ENCODE results near the gene TMEM178B.
"Not testable (repeated sequence)": the region's sequence is repeated elsewhere in the genome, so short reads cannot be mapped to it uniquely, and the experiment has no call there.

The TMEM178B gene

DNA sequence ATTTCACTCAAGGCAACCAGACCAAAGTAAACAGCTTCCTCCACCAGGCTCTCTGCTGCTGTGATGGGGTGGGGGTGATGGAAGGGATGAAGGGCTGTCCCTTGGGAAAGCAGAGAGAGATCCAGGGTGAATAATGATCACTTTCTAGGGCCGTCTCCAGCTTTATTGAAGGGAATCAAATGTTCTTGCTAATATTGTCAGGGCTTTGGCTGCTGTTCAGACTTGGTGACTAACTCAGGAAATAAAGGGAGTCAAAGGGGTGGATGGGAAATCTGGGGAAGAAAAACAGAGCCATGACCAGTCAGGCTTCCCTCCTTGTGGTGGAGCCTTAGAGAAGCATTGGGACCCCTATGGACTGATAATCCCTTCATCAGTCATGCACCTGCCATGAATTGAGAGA is 281.2 kb downstream of the TMEM178B start:
- no peak for DNase-seq (ENCODE audit: low spot score)

DNA sequence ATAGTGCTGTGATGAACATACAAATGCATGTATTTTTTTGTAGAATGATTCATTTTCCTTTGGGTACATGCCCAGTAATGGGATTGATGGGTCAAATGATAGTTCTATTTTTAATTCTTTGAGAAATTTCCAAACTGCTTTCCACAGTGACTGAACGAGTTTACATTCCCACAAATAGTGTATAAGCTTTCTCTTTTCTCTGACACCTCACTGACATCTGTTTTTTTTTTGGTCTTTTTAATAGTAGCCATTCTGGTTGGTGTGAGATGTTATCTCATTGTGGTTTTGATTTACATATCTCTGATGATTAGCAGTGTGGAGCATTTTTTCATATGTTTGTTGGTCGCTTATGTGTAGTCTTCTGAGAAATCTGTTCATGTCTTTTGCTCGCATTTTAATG is 282.3 kb downstream of the TMEM178B start:
- no peak for DNase-seq (ENCODE audit: low spot score)

DNA sequence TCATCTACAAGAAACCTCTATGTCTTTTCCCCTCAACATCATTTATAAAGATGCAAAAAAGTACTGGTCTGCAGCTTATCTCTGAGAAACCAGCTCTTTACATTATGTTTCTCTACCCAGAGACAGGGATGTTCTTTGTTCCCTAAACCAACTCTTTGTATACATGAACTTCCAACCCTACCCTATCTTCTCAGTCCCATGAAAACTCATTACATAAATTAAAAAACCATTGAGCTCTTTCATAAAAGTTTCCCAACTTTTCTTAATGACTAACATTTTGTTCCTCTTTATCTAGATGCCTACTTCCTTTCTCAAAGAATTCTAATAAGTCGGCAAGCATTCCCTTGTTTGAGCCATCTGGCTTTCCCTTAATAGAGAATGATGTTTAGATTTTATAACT is 284.5 kb downstream of the TMEM178B start:
- DNase-seq (ENCODE audit: low spot score), result no peak

DNA sequence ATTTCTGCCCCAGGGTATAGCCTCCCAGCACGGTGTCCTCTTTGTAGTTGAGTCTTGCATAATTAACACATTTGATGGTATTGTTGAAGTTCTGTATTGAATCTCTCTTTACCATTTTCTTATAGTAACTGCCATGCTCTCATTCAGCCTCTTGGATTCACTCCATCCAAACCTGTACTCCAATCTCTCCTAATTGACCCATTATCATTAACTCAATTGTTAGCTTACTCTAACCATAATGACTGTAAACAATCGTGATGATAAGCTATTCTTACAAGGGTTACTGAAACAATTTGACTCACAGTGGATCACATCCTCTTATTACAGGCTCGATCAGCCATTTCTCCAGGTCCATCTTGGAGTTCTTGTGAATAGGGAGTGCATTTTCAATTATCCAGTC is 285.4 kb downstream of the TMEM178B start:
- DNase-seq (ENCODE audit: low spot score), result no peak

DNA sequence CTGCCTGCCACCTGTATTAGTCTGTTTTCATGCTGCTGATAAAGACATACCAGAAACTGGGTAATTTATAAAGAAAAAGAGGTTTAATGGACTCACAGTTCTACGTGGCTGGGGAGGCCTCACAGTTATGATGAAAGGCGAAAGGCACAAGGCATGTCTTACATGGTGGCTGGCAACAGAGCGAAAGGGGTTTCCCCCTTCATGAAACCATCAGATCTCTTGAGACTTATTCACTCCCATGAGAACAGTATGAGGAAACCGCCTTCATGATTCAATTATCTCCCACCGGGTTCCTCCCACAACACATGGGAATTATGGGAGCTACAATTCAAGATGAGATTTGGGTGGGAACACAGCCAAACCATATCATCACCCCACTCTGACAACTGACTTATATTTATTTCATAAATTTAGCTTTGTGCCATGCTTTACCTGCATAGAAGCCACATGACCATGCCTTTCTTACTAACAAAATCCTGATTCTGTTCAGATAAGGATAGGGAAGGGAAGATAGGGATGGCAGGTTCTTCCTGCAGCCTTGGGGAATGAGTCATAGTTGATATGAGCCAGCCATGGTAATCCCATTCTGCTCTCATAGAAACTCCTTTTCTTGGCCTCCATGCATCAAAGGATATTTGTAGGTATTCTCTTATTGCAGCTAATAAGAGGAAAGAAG is 286.0 kb downstream of the TMEM178B start:
- no peak for DNase-seq (ENCODE audit: low spot score)

DNA sequence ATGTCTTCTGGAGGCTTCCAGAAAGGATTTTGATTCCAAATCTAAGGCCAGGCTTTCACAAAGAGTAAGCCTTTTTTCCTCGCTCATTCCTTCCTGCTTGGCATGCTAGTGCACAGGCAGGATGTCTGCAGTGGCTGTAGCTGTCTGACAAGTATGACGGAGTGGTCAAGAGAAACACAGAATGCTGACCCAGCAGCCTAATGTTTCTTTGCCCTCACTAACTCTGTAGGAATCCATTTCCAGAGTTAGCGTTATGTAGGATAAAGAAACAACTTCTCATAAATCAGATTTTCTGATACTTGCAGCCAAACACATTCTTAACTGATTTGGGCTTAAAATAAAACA is 286.5 kb downstream of the TMEM178B start:
- DNase-seq (ENCODE audit: low spot score), result no peak

DNA sequence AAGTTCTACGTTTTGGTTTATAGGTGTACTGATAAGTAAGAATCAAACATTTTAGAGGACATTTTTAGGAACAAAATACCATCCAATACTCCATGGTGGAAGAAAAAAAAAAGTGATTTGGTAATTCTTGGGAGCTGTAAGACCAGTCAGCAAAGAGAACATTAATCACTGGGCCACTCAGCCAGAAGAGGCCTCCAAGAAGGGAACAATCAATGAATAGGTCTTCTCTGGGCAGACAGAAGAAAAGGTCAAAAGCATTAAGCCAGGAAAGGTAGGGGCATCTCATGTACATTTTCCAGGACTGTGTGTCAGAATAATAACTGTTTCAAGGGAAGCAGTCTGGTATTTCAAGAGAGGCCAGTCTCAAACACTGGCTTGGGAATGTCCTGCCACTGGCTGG is 286.9 kb downstream of the TMEM178B start:
- no peak for DNase-seq (ENCODE audit: low spot score)

DNA sequence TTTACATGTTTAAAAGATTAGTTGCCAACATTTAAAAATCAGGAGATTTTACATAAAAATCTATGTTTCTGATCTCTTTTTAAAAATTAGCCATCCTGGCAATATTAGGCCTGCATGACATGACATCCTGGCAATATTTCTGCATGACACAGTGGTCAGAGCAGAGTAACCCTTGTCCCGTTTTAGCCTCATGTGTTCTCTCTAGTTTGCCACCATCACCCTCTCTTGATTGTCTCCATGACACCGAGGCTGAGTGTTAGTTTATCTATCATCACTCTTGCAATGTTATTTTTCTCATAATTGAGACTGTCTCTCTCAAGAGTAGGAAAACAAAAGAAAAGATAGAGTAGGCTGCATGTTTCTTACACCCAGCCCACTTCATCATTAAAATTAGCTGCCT is 287.6 kb downstream of the TMEM178B start:
- DNase-seq (ENCODE audit: low spot score), result no peak

DNA sequence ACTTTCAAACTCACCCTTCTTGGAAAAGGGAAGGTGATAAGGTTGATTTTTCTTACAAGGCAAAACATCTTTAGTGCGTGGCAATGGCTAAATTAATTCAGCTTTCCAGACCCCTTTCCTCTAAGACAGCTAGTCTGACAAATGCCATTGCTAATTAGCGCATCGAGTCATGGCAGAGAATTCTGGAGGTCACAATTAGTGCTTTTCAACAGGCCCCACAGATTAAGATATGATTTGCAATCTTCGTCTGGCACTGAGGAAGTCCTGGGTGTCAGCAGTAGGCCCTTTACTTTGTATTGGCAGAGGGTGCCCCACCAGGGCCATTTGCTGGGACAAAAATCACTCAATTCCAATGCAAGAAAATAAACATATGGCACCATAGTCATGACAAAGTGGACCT is 288.1 kb downstream of the TMEM178B start:
- no peak for DNase-seq (ENCODE audit: low spot score)

DNA sequence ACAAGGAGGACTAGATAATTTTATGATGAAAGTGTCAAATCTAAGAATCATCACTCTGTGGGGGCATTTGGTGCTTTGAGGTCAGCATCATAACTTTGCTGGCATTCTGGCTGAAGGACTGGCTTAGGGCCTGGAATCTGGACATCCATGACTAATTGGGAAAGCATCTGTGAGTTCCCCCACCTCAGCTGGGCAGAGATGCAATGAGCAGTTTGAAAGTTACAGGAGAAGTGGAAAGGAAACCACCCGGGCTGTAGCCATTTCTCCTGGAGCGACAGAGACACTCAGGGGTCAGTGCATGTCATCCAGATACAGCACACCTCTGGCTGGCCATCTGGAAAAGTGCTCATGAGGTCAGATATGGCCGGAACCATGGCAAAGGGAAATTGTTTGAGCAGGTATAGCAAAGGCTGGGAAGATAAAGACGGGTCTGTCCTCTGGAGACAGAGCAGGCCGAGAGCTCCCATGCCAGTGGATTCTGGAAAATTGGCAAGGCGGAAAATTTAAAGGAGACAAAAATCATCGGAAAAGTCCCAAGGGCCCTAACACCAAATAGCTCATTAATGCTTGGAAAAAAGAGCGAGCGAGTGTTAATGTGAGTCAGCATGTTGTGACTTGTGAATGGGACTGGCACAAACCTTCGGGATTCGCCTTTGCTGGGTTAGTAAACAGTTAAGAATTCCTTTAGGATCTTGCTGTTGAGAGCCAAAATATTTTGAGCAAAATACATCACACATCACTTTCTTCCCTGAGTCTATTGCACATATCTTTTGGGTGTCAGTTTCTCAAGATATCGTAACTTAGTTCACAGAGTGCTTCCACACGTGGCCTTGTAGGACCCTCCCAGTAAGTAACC is 288.9 kb downstream of the TMEM178B start:
- no peak for DNase-seq (ENCODE audit: low spot score)

DNA sequence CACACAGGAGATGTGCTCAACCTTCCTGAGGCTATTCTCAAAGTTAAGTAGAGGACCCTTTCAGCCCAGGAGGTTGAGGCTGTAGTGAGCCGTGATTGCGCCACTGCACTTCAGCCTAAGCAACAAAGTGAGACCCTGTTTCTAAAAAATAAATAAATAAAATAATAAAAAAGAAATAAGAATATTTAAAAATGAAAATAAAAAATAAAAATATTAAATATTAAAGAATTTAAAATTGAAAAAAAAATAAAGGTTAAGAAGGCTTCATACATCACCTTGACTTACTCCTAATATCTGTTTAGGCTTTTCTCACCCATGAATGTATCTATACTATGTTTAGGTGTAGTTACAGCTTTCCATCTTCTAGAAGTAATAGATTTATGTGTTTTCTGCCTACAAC is 289.9 kb downstream of the TMEM178B start:
- DNase-seq (ENCODE audit: low spot score), result no peak

DNA sequence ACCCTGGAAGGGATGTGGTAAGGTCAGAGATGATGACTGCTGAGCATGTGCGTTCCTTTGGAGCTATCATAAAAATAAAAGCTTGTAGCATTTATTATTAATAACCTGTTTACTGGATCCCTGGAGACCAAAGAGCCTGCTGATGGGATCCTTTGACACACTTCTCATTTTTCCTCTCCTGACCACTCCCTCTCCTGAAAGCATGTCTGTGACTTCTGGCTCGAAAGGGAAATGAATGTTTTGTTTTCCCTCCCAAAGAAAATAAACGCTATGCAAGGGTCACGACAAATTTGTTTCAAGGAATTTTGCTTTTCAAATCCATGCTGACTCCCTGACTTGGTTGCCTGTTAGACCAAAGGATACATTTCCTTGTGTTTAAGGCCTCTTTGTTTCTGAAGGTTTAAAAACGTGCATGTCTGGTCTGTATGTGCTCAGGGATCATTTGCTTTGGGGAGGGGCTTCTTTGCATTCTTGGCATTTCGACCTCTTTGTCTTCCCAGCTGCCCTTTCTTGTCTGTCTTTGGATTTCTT is 292.3 kb downstream of the TMEM178B start:
- DNase-seq (ENCODE audit: low spot score), result no peak

DNA sequence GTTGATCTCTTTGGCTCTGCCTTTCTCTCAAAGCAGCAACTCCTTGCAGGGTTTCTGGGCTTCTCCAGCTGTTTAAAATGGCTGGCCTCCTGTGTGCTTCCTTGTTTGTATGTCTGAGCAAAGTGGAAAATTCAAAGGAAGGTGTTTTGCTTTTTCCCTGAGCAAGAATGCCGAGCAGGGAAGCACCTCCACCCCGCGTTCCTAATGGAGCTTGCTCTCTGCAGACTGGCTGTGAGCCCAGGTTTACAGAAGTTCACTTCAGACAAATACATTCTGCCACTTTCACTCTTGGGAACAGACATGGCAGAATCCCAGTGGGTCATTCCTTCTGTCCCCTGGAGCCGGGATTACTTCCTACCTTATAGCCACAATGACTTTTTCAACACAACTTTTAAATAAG is 295.6 kb downstream of the TMEM178B start:
- DNase-seq (ENCODE audit: low spot score), result no peak

DNA sequence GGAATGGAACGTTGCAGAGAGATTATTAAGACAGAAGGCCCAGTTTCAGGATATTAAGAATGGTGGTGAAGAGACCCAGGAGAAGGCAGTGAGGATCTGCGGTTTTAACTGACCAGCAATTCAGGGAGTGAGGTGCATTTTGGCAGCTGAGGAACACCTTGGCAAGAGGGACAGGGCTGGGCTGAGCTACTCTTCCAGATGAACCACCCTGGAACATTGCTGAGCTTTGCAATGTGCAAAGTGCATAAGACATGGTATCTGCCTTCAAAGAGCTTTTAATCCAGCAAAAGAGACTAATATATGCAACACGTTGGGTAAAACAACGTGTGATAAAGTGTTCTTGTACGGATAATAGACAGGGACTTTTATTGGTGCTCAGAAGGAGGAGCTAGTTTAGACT is 296.3 kb downstream of the TMEM178B start:
- no peak for DNase-seq (ENCODE audit: low spot score)

DNA sequence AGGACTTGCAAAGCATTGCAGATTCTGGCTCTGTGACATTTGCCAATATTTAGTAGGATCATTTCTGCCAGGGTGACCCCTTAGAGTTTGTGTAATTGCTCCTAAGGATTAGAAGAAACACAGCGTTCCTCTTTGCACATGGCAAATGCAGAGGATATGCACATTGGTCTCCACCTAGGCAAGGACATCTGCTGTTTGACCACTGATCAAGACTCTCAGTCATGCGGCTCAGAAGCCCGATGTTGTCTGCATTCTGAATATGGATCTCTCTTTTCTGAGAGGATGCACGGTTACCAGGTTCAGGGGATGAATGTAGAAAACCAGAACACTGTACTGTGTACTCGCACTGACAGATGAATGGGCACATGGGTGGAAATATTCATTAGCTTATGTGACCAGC is 296.8 kb downstream of the TMEM178B start:
- no peak for DNase-seq (ENCODE audit: low spot score)

DNA sequence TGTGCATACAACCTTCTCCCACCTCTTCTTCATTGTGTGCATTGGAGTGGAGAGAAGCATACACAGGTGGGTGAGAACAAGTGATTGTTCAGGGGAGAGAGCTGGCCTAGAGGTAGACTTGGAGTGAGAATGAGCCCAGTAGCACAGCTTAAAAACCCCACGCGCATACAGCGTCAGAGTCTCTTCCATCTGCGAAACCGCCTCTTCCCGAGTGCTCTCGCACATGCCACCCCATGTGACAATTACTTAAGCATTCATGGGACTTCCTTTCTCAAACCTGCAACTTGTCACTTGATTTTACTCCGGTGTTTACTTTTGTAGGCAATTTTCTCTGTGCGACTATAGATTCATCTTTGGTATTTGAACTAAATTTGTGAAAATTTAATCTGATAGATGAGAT is 300.6 kb downstream of the TMEM178B start:
- no peak for DNase-seq (ENCODE audit: low spot score)

DNA sequence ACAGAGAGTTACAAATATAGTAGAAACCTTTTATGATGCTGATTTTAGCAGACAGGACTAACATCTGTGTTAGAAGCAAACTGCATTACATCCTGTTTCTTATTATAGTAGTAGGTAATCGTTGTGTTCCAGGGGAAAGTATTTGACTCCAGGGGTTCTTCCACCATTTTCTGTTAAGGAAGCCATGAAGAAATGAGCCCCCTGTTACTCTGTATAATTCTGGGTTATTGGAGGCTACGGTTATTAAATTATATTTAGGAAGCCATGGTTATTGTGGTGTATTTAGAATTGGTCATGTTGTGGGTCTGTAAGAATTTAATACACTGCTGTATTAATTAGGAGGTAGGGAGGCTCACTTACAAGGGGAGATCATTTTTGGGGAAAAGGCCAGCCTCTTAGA is 301.6 kb downstream of the TMEM178B start:
- DNase-seq (ENCODE audit: low spot score), result no peak

DNA sequence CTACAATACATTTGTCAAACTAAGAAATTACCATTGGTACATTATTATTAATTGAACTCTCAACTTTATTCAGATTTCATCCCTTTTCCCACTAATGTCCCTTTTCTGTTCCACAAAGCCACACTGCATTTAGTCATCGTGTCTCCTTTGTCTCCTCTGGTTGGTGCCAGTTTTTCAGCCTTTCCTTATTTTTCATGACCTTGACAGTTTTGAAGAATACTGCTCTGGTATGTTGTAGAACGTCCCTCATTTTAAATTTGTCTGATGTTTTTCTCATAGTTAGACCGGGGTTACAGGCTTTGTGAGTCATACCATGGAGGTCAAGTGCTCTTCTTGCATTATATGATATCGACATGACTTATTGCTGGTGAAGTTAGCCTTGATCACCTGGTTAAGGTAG is 304.0 kb downstream of the TMEM178B start:
- no peak for DNase-seq (ENCODE audit: low spot score)

DNA sequence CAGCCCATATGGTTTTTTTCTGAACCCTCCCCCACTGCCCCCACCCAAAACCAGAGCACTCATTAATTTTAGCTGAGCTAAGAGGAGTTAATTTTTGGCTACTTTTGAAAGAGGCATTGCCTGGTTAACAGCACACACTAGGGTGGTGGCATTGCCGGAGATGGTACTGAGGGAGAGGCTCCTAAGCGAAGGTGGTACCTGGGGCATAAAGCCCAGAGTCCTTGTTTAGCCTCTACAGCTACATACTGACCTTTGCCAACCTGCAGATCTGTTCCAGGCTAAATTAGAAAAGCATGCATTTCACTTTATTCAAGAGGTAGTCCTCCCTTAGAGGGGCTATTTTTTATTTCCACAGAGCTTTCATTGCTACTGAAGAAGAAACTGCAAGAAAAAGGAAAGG is 304.5 kb downstream of the TMEM178B start:
- no peak for DNase-seq (ENCODE audit: low spot score)

DNA sequence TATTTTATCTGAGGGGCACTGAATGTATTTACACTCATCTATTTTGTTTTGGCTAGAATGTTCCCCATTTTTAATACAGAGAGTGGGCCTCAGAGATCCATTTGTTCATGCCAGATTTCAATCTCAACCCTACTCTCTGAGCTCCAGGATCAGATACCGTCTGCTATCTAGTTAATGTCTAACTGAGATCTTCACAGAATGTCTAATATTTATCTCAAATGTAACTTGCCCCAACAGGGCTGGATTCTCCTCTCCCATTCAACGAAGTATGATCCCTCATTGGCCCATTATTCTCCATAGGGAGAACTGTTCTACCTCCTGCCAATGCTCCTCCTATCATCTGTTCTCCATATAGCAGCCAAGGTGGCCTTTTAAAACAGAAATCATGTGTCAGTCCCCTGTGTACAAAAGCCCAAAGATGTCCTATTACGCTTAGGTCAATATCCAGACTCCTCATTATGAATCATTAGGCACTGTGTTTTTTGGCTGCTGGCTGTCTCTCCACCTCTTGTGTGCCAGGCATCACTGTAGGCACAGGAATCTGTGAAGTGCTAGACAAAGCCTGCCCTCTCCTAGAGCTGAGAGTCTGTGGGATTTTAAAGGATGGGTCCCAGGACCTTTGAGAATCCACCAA is 308.0 kb downstream of the TMEM178B start:
- no peak for DNase-seq (ENCODE audit: low spot score)

DNA sequence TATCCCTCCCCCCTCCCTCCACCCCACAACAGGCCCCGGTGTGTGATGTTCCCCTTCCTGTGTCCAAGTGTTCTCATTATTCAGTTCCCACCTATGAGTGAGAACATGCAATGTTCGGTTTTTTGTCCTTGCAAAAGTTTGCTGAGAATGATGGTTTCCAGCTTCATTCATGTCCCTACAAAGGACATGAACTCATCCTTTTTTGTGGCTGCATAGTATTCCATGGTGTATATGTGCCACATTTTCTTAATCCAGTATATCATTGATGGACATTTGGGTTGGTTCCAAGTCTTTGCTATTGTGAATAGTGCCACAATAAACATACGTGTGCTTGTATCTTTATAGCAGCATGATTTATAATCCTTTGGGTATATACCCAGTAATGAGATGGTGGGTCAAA is 309.5 kb downstream of the TMEM178B start:
- not testable (repeated sequence) for DNase-seq (ENCODE audit: low spot score)

DNA sequence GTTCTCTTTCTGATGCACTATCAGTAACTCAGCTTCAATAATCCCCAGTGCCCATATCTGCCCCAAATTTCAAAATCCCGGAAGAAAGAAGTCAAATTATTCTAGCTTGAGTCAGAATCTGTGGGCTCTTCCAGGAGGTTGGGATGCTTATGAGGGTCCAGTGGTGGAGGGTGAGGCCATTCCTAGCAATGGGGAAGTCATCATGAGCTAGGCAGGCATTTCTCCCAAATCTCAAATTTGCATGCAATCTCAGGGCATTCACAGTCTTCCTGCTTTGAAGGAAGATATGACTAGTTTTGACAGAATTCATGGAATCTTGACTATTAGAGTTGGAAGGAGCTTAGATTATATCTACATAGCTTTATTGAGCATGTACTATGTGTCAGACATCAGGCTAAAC is 313.0 kb downstream of the TMEM178B start:
- no peak for DNase-seq (ENCODE audit: low spot score)

Measured in activated CD4-positive, alpha-beta T cell treated with anti-CD3 and anti-CD28 coated beads, Interleukin-2, Interleukin-4, amounts not matched to agents 100 ng/mL and 50 ng/mL, durations not matched to agents 16 hours and 8 hours (primary cell).